VCaP (cell line): Measurements from ENCODE around the gene GAGE1.

ENCODE experiments used
- H3K27ac ChIP-seq: fragments of 450-650 bp; 2 replicates; pipeline ENCODE4 v1.5.1; 2017
- TF ChIP-seq, protein P1 (sequence below): fragments of 450-650 bp; conservative IDR thresholded peaks from 2 replicates; pipeline ENCODE4 v1.5.1; 2017; ENCODE audit warnings: mild to moderate bottlenecking, moderate library complexity

Gene GAGE1

DNA sequence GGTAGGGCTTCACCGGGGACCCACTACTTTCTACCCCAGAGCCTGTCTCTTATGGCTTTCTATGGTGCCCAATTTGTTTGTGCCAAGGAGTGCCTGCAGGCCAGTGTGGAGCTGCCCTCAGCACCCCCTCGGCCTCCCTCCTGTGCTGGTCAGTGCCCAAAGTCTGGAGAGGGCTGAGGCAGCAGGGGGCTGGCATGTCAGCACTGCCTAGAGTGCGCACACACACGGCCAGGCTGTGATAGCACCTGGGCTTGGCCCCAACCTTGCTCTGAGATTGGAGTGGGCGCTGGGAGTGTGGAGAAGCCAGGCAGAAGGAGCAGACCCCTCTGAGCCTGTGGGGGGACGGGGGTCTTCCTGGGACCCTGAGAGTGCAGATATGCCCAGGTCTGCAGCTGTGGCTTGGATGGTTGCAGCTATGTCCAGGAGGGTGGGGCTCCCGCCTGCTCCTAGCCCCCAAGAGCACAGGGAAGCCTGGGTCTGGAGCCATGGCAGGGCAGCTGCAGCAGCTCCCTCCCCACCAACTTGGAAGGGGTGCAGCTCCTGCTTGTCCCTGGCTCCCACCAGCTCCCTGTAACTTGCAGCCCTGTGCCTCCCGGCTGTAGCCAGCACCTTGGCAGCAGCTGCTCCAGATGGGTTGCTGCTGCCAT, 46.3 kb downstream of the GAGE1 start:
- TF ChIP-seq, protein P1, sequence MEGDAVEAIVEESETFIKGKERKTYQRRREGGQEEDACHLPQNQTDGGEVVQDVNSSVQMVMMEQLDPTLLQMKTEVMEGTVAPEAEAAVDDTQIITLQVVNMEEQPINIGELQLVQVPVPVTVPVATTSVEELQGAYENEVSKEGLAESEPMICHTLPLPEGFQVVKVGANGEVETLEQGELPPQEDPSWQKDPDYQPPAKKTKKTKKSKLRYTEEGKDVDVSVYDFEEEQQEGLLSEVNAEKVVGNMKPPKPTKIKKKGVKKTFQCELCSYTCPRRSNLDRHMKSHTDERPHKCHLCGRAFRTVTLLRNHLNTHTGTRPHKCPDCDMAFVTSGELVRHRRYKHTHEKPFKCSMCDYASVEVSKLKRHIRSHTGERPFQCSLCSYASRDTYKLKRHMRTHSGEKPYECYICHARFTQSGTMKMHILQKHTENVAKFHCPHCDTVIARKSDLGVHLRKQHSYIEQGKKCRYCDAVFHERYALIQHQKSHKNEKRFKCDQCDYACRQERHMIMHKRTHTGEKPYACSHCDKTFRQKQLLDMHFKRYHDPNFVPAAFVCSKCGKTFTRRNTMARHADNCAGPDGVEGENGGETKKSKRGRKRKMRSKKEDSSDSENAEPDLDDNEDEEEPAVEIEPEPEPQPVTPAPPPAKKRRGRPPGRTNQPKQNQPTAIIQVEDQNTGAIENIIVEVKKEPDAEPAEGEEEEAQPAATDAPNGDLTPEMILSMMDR = no peak
- H3K27ac ChIP-seq = no peak overlapping the region

GRCh38 chrX:49656533-49656932, 57.7 kb downstream of the GAGE1 start:
- TF ChIP-seq, protein P1 = no peak
- no peak overlapping the region for H3K27ac ChIP-seq
